ENCODE results near the gene ZDHHC19. TPM values are rescaled to one million over a fixed set of nuclear protein-coding genes. Genes with fewer than 3 reads are reported as not detected.
"Not testable (repeated sequence)": the region's sequence is repeated elsewhere in the genome, so short reads cannot be mapped to it uniquely, and the experiment has no call there.

Gene ZDHHC19
- total RNA-seq, 1 donor from 2014 or later = not detected

DNA sequence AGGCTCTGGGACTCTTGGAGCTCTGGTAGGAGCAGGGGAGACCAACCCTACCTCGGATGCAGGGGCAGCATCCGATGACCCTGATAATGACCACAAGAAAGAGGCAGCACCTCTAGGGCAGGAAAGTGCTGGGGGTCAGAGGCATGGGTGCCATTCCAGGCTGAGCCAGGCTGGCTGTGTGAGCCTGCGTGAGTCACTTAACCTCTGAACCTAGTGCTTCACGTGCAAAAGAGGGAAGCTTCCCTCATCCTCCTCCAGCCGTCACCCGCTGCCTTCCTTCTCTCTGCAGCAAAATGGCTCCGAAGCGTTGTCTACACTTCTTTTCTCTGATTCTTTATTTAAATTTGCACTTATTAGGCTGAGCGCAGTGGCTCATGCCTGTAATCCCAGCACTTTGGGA is 35.5 kb downstream of the ZDHHC19 start:
- no peak for DNase-seq

GRCh38 chr3:196175116-196175625 is 36.0 kb downstream of the ZDHHC19 start:
- DNase-seq = no peak

DNA sequence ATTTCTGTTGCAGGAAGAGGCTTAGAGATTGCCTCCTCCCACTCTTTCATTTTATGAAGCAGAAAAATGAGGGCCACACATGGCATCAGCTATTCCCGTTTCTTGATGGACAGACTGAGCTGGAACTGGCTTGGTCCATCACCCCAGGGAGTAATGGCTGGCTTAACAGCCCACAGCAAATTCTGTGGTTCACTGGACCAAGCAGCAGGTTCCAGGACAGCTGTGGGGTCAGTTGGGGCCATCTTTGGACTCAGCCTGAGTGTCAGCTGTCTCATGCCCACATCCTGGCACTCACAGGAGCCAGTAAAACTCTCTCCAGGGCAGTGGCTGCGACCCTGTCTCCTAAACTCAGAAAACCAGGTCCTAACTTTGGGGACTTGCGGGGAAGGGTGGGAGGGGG is 36.5 kb downstream of the ZDHHC19 start:
- no peak for DNase-seq

- DNase-seq = not testable (repeated sequence)
These were observed 40.9 kb downstream of the ZDHHC19 start for GRCh38 chr3:196170296-196170695.

GRCh38 chr3:196169836-196170240 is 41.4 kb downstream of the ZDHHC19 start:
- DNase-seq = no peak

DNA sequence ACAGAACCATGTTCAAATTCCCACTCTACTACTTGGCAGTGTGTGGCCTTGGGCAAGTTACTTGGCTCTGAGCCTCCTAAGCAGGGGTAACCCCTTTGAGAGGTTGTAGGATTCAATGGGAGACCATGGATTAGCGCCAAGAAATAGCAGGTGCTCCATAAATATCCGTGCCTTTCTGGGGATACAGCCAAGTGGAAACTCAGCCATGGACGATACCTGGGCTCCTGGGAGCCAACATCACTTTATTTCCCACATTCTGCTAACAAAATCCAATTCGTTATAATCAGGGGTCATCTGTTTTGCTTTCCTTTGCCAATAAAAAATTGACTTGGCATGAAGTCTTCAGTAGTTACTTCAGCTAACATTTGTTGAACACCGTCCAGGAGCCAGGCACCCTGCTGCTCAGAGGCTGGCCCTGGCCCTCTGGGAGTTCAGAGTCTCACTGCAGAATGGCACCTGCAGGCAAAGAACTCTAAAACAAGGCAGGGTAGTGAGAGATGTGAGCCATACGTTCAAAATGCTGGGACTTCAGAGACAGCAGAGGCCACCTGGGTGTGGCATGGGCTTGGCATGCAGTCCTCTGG is 42.3 kb downstream of the ZDHHC19 start:
- DNase-seq = no peak

DNA sequence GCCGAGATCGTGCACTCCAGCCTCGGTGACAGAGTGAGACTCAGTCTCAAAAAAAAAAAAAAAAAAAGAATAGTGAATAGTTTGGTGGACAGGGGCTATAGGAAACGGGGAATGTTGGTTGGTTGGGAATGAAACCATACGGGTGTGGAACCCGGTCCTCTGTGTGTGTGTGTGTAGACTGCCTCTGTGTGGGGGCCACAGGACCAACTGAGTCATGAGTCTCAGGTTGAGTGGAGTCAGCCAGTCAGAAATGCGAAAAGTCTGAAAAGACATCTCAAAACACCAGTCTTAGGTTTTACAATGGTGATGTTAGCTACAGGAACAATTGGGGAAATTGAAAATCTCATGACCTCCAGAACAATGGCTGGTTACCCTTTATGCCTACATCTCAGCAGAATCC is 44.5 kb downstream of the ZDHHC19 start:
- DNase-seq = no peak

GRCh38 chr3:196165850-196166249 is 45.4 kb downstream of the ZDHHC19 start:
- no peak for DNase-seq

GRCh38 chr3:196165006-196165575 is 46.1 kb downstream of the ZDHHC19 start:
- DNase-seq = not testable (repeated sequence)

DNA sequence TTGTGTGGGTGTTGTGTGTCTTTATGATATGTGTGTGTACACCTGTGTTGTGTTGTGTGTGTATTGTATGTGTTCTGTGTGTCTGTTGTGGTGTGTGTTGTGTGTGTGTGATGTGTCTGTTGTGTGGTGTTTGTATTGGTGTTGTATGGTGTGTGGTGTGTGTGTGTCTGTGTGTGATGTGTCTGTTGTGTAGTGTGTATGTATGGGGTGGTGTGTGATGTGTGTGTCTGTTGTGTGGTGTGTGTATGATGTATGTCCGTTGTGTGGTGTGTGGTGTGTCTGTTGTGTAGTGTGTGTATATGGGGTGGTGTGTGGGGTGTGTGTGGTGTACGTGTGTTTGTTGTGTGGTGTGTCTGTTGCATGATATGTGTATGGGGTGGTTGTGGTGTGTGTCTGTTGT is 46.6 kb downstream of the ZDHHC19 start:
- DNase-seq = no peak

DNA sequence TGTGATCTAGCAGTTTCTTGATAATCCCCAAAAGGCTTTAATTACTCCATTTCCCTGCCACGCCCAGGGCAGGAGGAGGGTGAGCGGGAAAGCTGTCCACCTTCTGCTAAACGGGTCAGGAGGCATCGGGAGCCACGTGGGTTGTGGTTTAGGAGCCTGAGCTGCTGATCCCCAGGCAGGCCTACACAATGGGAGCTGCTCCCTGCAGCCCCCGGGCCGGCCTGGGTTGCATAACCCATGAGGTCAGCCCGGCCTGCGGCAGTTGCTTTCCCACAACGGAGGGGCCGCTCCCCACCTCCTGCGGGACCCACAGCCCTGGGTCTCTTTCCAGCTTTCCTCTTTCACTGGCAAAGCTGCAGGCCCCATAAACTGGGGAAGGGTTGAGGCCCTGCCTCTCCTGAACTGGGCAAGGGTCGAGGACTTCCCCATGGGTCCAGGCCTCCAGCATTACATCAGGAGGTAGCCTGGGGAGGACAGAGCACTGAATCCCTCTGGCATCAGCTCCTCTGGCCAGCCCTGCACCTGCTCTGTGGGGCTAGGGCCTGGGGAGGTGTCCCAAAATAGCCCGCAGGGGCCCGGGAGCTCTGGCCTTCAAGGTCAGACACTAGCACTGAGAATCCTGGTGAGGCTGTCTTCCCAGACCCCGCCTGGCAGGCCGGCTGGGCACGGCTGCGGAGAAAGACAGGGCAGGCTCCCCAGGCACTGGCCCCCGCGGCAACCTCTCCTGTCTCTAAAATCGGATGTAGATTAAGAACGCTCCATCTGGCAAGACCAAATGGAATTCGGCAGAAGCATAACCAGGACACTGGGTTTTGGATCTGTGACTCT is 47.3 kb downstream of the ZDHHC19 start:
- DNase-seq = no peak

DNA sequence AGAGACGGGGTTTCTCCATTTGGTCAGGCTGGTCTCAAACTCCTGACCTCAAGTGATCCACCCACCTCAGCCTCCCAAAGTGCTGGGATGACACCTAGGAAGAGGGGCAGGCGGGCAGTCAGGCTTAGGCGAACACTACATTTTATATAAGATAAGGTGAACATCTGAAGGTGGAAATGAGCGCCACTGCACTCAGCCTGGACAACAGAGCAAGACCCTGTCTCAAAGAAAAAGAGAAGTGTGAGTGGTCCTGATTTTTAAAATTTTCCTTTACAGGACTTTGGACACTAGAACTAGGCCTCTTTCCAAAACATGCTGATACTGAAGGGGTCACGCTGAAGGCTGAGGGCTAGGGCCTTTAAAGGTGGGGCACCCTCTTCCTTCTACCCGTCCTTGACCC is 48.0 kb downstream of the ZDHHC19 start:
- no peak for DNase-seq

DNA sequence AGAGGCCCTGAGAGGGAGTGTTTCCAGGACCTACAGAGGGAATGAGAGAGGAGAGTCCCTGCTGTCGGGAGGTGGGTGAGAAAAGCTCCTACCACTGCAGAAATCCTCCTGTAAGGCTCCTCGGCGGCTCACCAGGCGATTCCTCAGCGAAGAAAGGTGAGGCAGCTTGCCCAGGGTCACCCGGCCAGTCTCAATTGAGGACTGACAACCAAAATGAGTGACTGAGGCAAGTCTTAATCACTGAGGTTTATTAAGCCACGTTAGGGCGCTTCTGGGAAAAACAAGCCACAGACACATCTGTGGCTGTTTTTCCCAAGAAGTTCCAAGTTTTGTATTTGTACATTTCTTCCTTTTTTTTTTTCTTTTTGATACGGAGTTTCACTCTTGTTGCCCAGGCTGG is 48.5 kb downstream of the ZDHHC19 start:
- no peak for DNase-seq

DNA sequence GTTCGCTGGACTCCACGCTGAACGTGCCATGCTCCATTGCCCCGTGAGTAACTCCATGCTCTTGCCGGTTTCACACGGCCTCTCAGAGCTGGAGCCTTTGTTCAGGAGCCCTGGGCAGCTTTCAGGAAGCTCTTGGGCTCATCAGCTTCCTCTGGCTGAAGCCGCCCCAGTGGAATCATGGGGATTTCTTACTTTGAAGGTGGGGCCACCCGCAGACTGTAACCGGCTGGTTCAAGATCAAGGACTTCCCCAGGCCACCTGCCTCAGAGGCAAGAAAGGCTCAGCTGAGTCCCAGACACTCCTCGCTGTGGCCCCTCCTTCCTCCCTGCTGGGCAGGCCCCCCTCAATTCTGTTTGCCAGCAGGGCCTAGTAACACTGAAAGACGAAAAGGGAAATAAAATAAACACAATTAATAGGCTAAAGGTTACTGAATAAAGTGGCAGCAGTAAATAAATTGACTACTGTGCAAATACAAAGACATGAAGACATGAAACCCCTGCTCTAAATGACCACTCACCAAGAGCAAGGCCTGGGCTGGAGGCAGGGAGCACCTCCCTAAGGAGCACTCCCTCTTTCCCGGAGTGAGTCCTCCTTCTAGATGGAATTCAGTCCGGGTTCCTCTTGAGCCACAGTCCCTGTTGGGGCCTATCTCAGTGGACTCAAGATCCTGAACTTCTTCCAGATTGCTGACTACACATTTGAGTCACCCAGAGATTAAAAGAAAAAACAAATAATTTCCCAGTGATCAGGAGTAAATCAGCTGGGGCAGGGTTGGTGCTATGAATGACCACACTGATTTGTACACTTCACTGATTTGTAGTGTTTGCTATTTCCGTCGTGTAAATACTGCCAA is 51.0 kb downstream of the ZDHHC19 start:
- DNase-seq = peak; percentile 88

GRCh38 chr3:196159526-196159925 is 51.7 kb downstream of the ZDHHC19 start:
- no peak for DNase-seq

DNA sequence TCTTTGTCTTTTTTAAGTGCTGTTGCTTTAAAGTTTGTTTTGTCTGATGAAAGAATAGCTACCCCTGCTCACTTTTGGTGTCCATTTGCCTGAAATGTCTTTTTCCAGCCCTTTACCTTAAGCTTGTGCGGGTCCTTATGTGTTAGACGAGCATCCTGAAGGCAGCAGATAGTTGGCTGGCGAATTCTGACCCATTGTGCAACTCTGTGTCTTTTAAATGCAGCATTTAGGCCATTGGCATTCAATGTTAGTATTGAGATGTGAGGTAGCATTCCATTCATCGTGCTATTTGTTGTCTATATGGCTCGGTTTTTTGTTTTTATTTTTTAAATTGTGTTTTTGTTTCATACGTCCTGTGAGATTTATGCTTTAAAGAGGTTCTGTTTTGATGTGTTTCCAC is 55.0 kb downstream of the ZDHHC19 start:
- no peak for DNase-seq

GRCh38 chr3:196150481-196150880 is 60.7 kb downstream of the ZDHHC19 start:
- no peak for DNase-seq

GRCh38 chr3:196149831-196150301 is 61.3 kb downstream of the ZDHHC19 start:
- no peak for DNase-seq

- DNase-seq = no peak
These were observed 61.8 kb downstream of the ZDHHC19 start for GRCh38 chr3:196149375-196149774.
